Lower leg skin (tissue), 4 donors: ENCODE results near the gene RALGAPB. TPM values are rescaled to one million over a fixed set of nuclear protein-coding genes. Genes with fewer than 3 reads are reported as not detected.
"Not testable (repeated sequence)": the region's sequence is repeated elsewhere in the genome, so short reads cannot be mapped to it uniquely, and the experiment has no call there.

Experiments used
- DNase-seq, 2 donors: peaks; one replicate each; pipeline ENCODE4 v3.0.0-alpha.2; 2019; ENCODE audit warnings: low spot score in 2 of 2
- H3K4me3 ChIP-seq: fragments of 200-600 bp; sonication (generic); 2 replicates; pipeline ENCODE4 v1.5.1; 2017; ENCODE audit warnings: mild to moderate bottlenecking, low read depth; ENCODE audit not compliant: poor library complexity, severe bottlenecking
- POLR2A ChIP-seq, 2 donors: fragments of 450-650 bp; IDR thresholded peaks; one replicate each; pipeline ENCODE4 v1.6.1; 2016 to 2017; ENCODE audit warnings: antibody characterized with exemption in 2 of 2, mild to moderate bottlenecking in 1 of 2, moderate library complexity in 1 of 2
- WGBS, 2 donors: methylation state at CpG; one replicate each; pipeline ENCODE4 v1.1.5; 2018; 5-methylcytosine and 5-hydroxymethylcytosine counted together
- intact Hi-C: fragments of 100-400 bp; cut with DNase I; formaldehyde crosslinking; loops from one replicate; pipeline ENCODE4 v1.15.0; 2023; ENCODE audit warnings: low total_unique reads
- total RNA-seq, 4 donors: library from RNA; depleted of rRNA; stranded (reverse); fragments of >200 nt; gene quantifications; one replicate each; pipeline ENCODE4 v1.1.0, GENCODE V29; 2016
- TF ChIP-seq, protein P1 (sequence below), 3 donors: fragments of 450-650 bp; IDR thresholded peaks; one replicate each; pipeline ENCODE4 v1.5.1; 2016; ENCODE audit warnings: antibody characterized with exemption in 3 of 3, mild to moderate bottlenecking in 3 of 3, moderate library complexity in 2 of 3

RALGAPB gene
- total RNA-seq, 4 donors from 2014 or later: 35.3 to 51.0 (median 41.5) TPM

DNA sequence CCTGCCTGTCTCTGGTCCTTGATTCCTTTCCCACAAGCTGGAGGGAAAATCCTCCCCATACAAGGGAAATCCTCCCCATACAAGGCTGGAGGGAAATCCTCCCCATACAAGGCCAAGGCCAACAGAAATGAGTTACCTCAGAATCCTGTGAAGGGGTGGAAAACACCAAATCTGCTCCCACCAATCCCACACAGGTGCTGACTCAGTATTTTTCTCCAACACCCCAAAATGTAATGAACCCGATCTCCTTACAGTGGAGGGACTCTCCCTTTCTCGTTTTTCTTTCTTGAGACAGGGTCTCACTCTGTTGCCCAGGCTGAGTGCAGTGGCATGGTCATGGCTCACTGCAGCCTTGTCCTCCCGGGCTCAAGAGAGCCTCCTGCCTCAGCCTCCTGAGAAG is 43.8 kb upstream of the RALGAPB start:
- TF ChIP-seq POLR2A (IDR thresholded peaks at IDR 0.05): no peak
- TF ChIP-seq, protein P1, sequence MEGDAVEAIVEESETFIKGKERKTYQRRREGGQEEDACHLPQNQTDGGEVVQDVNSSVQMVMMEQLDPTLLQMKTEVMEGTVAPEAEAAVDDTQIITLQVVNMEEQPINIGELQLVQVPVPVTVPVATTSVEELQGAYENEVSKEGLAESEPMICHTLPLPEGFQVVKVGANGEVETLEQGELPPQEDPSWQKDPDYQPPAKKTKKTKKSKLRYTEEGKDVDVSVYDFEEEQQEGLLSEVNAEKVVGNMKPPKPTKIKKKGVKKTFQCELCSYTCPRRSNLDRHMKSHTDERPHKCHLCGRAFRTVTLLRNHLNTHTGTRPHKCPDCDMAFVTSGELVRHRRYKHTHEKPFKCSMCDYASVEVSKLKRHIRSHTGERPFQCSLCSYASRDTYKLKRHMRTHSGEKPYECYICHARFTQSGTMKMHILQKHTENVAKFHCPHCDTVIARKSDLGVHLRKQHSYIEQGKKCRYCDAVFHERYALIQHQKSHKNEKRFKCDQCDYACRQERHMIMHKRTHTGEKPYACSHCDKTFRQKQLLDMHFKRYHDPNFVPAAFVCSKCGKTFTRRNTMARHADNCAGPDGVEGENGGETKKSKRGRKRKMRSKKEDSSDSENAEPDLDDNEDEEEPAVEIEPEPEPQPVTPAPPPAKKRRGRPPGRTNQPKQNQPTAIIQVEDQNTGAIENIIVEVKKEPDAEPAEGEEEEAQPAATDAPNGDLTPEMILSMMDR (IDR thresholded peaks at IDR 0.05): no peak
- H3K4me3 ChIP-seq: no peak overlapping the region
- no peak for DNase-seq
- intact Hi-C loops: no loop called here
- 94 to 99% methylated on average over 3 of the region's 3 CpGs for WGBS, 2 donors

DNA sequence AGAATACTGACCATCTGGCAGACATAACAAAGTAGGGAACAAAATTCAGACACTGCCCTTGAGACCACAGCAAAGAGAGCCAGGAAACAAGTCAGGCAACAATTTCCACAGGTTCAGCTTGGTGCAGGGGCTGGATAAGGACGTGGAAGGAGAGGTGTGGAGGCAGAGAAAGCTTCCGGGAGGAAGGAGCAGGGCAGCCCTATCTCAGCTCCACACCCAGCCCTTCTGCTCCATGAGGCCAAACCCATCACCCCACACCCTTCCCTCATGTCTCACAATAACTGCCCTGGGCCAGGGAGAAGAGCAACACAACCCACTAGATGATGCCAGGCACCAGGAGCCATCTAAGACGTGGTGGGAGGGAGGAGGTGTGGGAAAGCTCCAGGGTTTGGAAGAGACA is 43.3 kb upstream of the RALGAPB start:
- H3K4me3 ChIP-seq: no peak overlapping the region
- intact Hi-C loops: no loop called here
- 75 to 84% methylated on average over 3 of the region's 3 CpGs for WGBS, 2 donors
- no peak for DNase-seq
- TF ChIP-seq POLR2A (IDR thresholded peaks at IDR 0.05): no peak
- TF ChIP-seq, protein P1 (IDR thresholded peaks at IDR 0.05): no peak

DNA sequence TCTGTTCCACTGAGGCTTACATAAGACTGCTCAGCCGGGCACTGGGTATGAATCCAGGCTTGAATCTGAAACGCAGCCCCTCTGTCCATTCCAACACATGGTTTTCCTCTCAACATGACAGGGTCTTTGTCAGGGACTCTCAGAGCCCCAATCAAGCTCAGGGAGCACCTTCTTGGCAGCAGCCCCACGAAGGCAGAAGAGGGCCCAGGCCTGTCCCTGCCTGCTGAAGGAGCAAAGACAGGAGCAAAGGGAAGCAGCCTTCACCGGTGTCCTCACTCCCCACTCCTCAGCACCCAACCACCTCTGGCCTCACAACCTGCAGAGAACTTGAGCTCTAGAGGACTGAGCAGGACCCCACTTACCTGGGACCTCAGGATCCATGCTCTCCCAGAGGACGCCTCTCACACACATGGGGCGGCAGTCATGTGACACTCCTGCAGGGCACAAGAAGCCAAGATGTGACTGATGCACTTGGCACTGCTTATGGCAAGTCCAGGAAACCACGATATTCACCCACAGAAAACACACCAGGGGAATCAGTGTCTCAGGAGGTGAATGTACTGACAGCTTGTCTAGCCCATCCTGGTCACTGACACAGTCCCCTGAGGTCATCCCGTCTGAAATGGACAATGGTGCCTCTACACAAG is 41.8 kb upstream of the RALGAPB start:
- H3K4me3 ChIP-seq: no peak overlapping the region
- WGBS, 2 donors: 73 to 79% methylated on average over 8 of the region's 8 CpGs
- DNase-seq: no peak
- intact Hi-C loops: no loop called here
- TF ChIP-seq POLR2A (IDR thresholded peaks at IDR 0.05): no peak
- TF ChIP-seq, protein P1 (IDR thresholded peaks at IDR 0.05): no peak

DNA sequence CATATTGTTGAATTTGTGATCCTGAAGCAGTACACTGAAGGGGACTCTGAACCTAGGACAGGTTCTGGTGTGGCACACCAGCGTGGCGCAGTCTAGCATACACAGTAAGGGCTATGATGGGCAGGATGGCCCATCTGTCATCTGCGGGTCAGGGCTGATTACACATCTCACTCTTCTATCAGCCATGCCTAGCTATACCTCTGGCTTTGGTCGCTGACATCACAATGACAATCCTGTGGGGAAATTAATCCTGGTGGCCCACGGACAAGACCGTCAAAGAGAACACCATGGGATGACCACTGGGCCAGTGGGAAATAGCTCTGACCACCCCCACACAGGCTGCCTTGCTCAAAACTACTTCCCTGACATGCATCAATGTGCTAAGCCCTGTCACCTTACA is 40.4 kb upstream of the RALGAPB start:
- DNase-seq: no peak
- intact Hi-C loops: no loop called here
- TF ChIP-seq, protein P1 (IDR thresholded peaks at IDR 0.05): no peak
- WGBS, 2 donors: 95 to 99% methylated on average over 6 of the region's 6 CpGs
- H3K4me3 ChIP-seq: no peak overlapping the region

DNA sequence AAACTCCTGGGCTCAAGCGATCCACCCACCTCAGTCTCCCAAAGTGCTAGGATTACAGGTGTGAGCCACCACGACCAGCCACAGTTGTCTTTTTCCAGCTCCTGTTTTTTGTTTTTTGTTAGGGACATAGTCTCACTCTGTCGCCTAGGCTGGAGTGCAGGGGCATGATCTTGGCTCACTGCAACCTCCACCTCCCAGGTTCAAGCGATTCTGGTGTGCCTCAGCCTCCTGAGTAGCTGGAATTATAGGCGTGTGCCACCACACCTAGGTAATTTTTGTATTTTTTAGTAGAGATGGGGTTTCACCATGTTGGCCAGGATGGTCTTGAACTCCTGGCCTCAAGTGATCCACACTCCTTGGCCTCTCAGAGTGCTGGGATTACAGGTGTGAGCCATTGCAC is 39.8 kb upstream of the RALGAPB start:
- DNase-seq, intact Hi-C loops, H3K4me3 ChIP-seq: not testable (repeated sequence)
- WGBS, 2 donors: 91 to 97% methylated on average over 5 of the region's 5 CpGs

DNA sequence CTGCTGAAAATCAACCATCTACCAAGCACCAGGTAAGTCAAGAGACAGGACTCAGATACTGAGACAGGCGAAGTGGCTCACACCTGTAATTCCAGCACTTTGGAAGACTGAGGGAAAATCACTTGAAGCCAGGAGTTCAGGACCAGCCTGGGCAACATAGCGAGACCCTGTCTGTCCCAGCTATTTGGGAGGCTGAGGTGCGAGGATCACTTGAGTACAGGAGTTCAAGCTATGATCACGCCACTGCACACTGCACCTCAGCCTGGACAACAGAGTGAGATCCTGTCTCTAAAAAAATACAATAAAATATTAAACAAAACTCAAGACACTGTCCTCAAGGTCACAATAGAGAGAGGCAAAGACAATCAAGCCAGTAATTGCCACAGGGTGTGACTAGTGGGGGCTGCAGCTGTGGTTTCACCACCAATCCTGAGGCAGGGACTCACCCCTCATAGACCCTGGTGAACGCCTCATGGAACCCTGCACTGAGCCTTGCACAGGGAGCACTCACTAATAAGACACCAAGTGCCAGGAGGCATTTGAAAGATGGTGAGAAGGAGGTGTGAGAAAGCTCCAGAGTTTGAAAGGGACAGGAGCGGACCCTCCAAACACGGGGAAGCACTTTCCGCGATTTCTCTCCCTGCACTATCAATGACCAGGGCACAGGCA is 39.2 kb upstream of the RALGAPB start:
- no peak overlapping the region for H3K4me3 ChIP-seq
- TF ChIP-seq, protein P1 (IDR thresholded peaks at IDR 0.05): no peak
- TF ChIP-seq POLR2A (IDR thresholded peaks at IDR 0.05): no peak
- intact Hi-C loops: no loop called here
- DNase-seq: no peak
- WGBS, 2 donors: 88 to 94% methylated on average over 9 of the region's 9 CpGs
